GM19035 (cell line): ENCODE data around the gene CACNA1I.

ENCODE experiments used
- ATAC-seq: cut with Tn5 transposase; IDR thresholded peaks from one replicate; pipeline ENCODE4 v1.9.1; 2021; ENCODE audit not compliant: unreplicated experiment

Gene CACNA1I

GRCh38 chr22:39646398-39647063 lies 76.0 kb downstream of the CACNA1I start:
- no peak for ATAC-seq

GRCh38 chr22:39647836-39648629 lies 77.5 kb downstream of the CACNA1I start:
- no peak for ATAC-seq

- ATAC-seq = no peak
Observed at GRCh38 chr22:39648630-39648950, 78.0 kb downstream of the CACNA1I start.

GRCh38 chr22:39649500-39650089 lies 79.0 kb downstream of the CACNA1I start:
- ATAC-seq = no peak

- no peak for ATAC-seq
Observed at GRCh38 chr22:39651053-39651996, 80.8 kb downstream of the CACNA1I start.

- no peak for ATAC-seq
Observed at GRCh38 chr22:39652990-39653786, 82.6 kb downstream of the CACNA1I start.

- no peak for ATAC-seq
Observed at GRCh38 chr22:39653787-39654077, 83.2 kb downstream of the CACNA1I start.

- ATAC-seq = no peak
Observed at GRCh38 chr22:39654131-39654926, 83.8 kb downstream of the CACNA1I start.

- no peak for ATAC-seq
Observed at GRCh38 chr22:39655004-39655579, 84.5 kb downstream of the CACNA1I start.

- ATAC-seq = no peak
Observed at GRCh38 chr22:39655831-39656230, 85.3 kb downstream of the CACNA1I start.

GRCh38 chr22:39656495-39657490 lies 86.2 kb downstream of the CACNA1I start:
- ATAC-seq = no peak

GRCh38 chr22:39658367-39658766 lies 87.8 kb downstream of the CACNA1I start:
- no peak for ATAC-seq

GRCh38 chr22:39658806-39659463 lies 88.4 kb downstream of the CACNA1I start:
- ATAC-seq = no peak

- ATAC-seq = no peak
Observed at GRCh38 chr22:39661501-39661841, 90.9 kb downstream of the CACNA1I start.

- no peak for ATAC-seq
Observed at GRCh38 chr22:39661842-39662685, 91.5 kb downstream of the CACNA1I start.

- ATAC-seq = no peak
Observed at GRCh38 chr22:39662686-39663052, 92.1 kb downstream of the CACNA1I start.

- no peak for ATAC-seq
Observed at GRCh38 chr22:39663751-39664150, 93.2 kb downstream of the CACNA1I start.
